ENCODE data around the gene CWC25. TPM values are rescaled to one million over a fixed set of nuclear protein-coding genes. Genes with fewer than 3 reads are reported as not detected.
A peak's percentile ranks its signal among the peaks of the same experiment; 100 is the strongest.

CWC25 gene
- total and polyA plus RNA-seq, 9 of the 15 experiments (the other 6 are each of a cell fraction or from before 2014, with no cell fraction given) = 16.5 to 27.4 (median 23.0) TPM

DNA sequence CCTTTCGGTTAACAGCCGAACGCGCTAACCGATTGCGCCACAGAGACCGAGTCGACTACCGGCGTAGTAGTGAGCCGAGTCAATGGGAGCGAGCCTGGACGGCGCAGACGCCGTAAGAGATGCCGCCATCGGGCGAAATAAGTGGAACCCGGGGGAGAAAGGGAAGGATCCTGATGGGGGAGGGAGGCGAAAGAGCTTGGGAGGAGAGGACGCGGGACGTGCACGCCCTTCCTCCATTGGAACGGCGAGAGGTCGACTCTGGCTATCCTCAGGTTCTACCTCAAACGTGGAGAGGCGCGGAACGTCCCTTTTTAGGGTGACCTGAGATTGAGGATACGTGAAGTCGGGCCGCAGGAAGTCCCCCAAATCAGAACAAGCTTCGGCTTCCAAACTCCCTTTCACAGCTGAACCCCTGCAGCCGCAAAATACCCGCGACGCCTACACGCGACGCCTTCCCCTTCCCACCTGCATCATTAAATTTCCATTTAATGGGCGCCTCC is 73.3 kb downstream of the CWC25 start (continued):
- TF ChIP-seq, protein P1, sequence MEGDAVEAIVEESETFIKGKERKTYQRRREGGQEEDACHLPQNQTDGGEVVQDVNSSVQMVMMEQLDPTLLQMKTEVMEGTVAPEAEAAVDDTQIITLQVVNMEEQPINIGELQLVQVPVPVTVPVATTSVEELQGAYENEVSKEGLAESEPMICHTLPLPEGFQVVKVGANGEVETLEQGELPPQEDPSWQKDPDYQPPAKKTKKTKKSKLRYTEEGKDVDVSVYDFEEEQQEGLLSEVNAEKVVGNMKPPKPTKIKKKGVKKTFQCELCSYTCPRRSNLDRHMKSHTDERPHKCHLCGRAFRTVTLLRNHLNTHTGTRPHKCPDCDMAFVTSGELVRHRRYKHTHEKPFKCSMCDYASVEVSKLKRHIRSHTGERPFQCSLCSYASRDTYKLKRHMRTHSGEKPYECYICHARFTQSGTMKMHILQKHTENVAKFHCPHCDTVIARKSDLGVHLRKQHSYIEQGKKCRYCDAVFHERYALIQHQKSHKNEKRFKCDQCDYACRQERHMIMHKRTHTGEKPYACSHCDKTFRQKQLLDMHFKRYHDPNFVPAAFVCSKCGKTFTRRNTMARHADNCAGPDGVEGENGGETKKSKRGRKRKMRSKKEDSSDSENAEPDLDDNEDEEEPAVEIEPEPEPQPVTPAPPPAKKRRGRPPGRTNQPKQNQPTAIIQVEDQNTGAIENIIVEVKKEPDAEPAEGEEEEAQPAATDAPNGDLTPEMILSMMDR (IDR thresholded peaks at IDR 0.05 in 2 of 3, conservative IDR thresholded peaks at IDR 0.05 in 1 of 3; ENCODE audit: insufficient read depth in 2 of 3, low read depth in 1 of 3, low read length in 3 of 3) = peak in 1 of 3 experiments; percentile 6; a peak in 1 of 6 replicates
- TF ChIP-seq, protein P2, sequence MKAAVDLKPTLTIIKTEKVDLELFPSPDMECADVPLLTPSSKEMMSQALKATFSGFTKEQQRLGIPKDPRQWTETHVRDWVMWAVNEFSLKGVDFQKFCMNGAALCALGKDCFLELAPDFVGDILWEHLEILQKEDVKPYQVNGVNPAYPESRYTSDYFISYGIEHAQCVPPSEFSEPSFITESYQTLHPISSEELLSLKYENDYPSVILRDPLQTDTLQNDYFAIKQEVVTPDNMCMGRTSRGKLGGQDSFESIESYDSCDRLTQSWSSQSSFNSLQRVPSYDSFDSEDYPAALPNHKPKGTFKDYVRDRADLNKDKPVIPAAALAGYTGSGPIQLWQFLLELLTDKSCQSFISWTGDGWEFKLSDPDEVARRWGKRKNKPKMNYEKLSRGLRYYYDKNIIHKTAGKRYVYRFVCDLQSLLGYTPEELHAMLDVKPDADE (conservative IDR thresholded peaks at IDR 0.05; ENCODE audit: control insufficient read depth, low read depth, low read length) = peak; percentile 95
- TF ChIP-seq U2AF2 (optimal IDR thresholded peaks at IDR 0.05; ENCODE audit: low read depth, low read length) = no peak
- TF ChIP-seq, protein P3, sequence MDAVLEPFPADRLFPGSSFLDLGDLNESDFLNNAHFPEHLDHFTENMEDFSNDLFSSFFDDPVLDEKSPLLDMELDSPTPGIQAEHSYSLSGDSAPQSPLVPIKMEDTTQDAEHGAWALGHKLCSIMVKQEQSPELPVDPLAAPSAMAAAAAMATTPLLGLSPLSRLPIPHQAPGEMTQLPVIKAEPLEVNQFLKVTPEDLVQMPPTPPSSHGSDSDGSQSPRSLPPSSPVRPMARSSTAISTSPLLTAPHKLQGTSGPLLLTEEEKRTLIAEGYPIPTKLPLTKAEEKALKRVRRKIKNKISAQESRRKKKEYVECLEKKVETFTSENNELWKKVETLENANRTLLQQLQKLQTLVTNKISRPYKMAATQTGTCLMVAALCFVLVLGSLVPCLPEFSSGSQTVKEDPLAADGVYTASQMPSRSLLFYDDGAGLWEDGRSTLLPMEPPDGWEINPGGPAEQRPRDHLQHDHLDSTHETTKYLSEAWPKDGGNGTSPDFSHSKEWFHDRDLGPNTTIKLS (IDR thresholded peaks at IDR 0.05; ENCODE audit: borderline replicate concordance, low read depth) = no peak
- TF ChIP-seq, protein P4, sequence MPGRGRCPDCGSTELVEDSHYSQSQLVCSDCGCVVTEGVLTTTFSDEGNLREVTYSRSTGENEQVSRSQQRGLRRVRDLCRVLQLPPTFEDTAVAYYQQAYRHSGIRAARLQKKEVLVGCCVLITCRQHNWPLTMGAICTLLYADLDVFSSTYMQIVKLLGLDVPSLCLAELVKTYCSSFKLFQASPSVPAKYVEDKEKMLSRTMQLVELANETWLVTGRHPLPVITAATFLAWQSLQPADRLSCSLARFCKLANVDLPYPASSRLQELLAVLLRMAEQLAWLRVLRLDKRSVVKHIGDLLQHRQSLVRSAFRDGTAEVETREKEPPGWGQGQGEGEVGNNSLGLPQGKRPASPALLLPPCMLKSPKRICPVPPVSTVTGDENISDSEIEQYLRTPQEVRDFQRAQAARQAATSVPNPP (IDR thresholded peaks at IDR 0.05; ENCODE audit: borderline replicate concordance, insufficient read depth, insufficient read length) = no peak
- no peak for TF ChIP-seq MBD2 (IDR thresholded peaks at IDR 0.05; ENCODE audit: borderline replicate concordance, low read depth)
- no peak for TF ChIP-seq ZC3H11A (IDR thresholded peaks at IDR 0.05; ENCODE audit: low read depth, low read length)
- peak in 1 of 2 experiments; percentile 34; a peak in 1 of 4 replicates for TF ChIP-seq RCOR1 (IDR thresholded peaks at IDR 0.05; ENCODE audit: borderline replicate concordance in 1 of 2, low read depth in 2 of 2, low read length in 2 of 2)
- TF ChIP-seq, protein P5, sequence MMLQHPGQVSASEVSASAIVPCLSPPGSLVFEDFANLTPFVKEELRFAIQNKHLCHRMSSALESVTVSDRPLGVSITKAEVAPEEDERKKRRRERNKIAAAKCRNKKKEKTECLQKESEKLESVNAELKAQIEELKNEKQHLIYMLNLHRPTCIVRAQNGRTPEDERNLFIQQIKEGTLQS (IDR thresholded peaks at IDR 0.05) = 0 out of 2 replicates have a peak, but pooled peaks have one; percentile 24
- TF ChIP-seq, protein P5 (CRISPR knock-in tag; conservative IDR thresholded peaks at IDR 0.05) = no peak
- TF ChIP-seq, protein P6, sequence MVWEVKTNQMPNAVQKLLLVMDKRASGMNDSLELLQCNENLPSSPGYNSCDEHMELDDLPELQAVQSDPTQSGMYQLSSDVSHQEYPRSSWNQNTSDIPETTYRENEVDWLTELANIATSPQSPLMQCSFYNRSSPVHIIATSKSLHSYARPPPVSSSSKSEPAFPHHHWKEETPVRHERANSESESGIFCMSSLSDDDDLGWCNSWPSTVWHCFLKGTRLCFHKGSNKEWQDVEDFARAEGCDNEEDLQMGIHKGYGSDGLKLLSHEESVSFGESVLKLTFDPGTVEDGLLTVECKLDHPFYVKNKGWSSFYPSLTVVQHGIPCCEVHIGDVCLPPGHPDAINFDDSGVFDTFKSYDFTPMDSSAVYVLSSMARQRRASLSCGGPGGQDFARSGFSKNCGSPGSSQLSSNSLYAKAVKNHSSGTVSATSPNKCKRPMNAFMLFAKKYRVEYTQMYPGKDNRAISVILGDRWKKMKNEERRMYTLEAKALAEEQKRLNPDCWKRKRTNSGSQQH (CRISPR knock-in tag; IDR thresholded peaks at IDR 0.05) = peak; percentile 24; the same call in 1 of the 2 replicates
- TF ChIP-seq HMG20A (CRISPR knock-in tag; conservative IDR thresholded peaks at IDR 0.05) = no peak
- no peak for TF ChIP-seq CAMTA2 (CRISPR knock-in tag; conservative IDR thresholded peaks at IDR 0.05)
- peak; percentile 41; the same call in 1 of the 2 replicates for TF ChIP-seq BRD4 (IDR thresholded peaks at IDR 0.05)
- TF ChIP-seq PYGO2 (tag; IDR thresholded peaks at IDR 0.05) = no peak
- TF ChIP-seq NFIC (IDR thresholded peaks at IDR 0.05) = peak; percentile 85
- no peak for TF ChIP-seq ZBTB17 (CRISPR knock-in tag; IDR thresholded peaks at IDR 0.05)
- TF ChIP-seq CXXC5 (CRISPR knock-in tag; IDR thresholded peaks at IDR 0.05) = peak; percentile 88

Data from K562 (cell line).